Hematopoietic multipotent progenitor cell treated with erythropoietin and hydrocortisone succinate and interleukin-3 and kit ligand, for 8 days (in vitro differentiated cells): ENCODE results near the gene GNB1.
"Not testable (repeated sequence)": the region's sequence is repeated elsewhere in the genome, so short reads cannot be mapped to it uniquely, and the experiment has no call there.

ENCODE experiments used
- DNase-seq: peaks from one replicate; pipeline ENCODE4 v3.0.0-alpha.2; 2015

The GNB1 gene

GRCh38 chr1:1856161-1856560 lies 34.7 kb downstream of the GNB1 start:
- DNase-seq = not testable (repeated sequence)

- DNase-seq = no peak
These were observed 37.2 kb downstream of the GNB1 start for GRCh38 chr1:1853593-1854257.

- no peak for DNase-seq
These were observed 38.1 kb downstream of the GNB1 start for GRCh38 chr1:1852619-1853414.

GRCh38 chr1:1847890-1848289 lies 43.0 kb downstream of the GNB1 start:
- DNase-seq = no peak

GRCh38 chr1:1847061-1847850 lies 43.6 kb downstream of the GNB1 start:
- peak; percentile 83 for DNase-seq

DNA sequence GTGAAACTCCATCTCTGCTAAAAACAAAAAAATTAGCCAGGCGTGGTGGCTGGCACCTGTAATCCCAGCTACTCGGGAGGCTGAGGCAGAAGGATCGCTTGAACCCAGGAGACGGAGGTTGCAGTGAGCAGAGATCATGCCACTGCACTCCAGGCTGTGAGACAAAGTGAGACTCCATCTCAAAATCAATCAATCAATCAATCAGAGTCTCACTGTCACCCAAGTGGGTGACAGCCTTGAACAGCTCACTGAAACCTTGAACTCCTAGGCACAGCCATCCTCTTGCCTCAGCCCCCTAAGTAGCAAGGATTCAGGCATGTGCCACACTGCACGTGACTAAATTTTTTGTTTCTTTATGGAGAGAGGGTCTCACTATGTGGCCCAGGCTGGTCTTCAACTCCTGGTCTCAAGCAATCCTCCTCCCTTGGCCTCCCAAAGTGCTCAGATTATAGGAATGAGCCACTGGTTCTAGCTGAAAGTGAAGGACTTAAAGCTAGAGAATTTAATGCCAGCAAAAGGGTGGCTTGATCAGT lies 44.4 kb downstream of the GNB1 start:
- DNase-seq = no peak

DNA sequence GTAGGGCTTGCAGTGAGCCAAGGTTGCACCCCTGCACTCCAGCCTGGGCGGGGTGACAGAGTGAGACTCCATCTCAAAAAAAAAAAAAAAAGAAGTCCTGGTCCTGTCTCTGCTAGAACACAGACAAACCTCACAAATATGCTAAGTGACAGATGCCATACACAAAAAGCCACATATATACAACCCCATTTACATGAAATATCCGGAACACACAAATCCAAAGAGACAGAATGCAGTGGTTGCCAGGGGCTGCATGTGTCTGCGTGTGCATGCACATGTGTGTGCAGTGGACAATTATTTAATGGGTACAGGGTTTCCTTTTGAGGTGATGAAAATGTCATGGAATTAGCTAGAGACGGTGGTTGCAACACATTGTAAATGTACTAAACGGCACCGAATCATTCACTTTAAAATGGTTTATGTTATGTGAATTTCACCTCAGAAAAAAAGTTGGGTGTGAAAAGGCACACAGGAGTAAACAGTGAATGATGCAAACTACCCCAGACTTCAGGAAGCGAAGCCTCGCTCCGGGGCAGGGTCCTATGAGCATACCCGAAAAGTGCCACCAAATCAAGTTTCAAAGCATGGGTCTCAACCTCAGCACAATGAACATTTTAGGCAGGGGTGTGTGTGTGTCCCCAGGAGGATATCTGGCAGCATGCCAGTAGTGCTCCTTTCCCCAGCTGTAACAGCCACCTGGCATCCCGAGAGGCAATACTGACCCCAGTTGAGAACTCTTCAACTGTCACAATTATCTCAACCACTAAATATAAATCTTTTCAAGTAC lies 48.3 kb downstream of the GNB1 start:
- DNase-seq = no peak

GRCh38 chr1:1841575-1841995 lies 49.3 kb downstream of the GNB1 start:
- no peak for DNase-seq

DNA sequence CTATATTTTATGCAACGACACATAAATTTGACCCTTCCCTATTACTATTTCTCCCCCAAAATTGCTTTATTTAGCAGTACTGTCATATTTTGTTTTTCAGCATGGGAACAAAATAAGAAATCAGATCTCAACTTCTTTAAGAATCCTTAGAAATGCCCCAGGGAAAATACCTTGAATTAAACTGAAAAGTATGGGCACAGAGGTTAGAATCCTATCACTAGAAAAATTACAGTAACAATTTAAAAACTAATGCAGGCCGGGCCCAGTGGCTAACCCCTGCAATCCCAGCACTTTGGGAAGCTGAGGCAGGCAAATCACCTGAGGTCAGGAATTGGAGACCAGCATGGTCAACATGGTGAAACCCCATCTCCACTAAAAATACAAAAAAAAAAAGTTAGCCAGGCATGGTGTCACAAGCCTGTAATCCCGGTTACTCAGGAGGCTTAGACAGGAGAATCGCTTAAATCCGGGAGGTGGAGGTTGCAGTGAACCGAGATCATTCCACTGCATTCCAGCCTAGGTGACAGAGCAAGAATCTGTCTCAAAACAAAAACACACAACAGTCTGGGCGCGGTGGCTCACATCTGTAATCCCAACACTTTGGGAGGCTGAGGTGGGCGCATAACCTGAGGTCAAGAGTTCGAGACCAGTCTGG lies 51.4 kb downstream of the GNB1 start:
- no peak for DNase-seq

- no peak for DNase-seq
These were observed 54.8 kb downstream of the GNB1 start for GRCh38 chr1:1836119-1836518.

DNA sequence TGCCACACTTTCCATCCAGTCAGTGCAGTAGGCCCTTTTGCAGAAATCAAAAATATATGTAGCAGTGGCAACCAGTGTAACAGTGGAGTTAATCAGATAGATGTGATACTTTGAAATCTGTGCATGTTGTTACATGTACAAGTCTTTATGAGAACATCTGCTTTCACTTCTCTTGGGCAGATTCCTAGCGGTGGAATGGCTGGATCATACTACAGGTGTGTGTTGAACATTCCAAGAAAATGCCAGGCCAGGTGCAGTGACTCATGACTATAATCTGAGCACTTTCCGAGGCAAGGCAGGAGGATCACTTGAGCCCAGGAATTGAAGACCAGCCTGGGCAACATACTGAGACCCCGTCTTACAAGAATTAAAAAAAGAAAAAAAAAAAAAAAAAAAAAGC lies 55.3 kb downstream of the GNB1 start:
- no peak for DNase-seq

GRCh38 chr1:1833916-1834325 lies 57.0 kb downstream of the GNB1 start:
- DNase-seq = no peak

GRCh38 chr1:1833456-1833855 lies 57.4 kb downstream of the GNB1 start:
- DNase-seq = no peak

DNA sequence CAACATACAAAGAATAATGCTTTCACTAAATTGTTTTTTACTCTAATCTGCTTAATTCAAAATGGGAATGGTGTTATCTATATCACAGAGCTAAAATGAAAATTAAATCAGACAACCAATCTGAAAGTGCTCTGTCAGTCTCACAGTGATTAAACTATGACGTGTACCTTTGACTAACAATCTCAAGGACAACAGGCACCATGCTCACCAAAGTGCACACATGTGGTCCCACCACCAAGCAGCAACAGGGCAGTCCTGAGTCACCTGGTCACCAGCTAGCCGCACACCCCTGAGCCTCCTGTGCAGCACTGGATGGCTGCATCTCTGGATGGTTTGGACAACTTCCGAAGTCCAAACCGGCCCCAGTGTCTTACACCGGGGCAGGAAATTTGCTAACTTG lies 58.1 kb downstream of the GNB1 start:
- DNase-seq = no peak

DNA sequence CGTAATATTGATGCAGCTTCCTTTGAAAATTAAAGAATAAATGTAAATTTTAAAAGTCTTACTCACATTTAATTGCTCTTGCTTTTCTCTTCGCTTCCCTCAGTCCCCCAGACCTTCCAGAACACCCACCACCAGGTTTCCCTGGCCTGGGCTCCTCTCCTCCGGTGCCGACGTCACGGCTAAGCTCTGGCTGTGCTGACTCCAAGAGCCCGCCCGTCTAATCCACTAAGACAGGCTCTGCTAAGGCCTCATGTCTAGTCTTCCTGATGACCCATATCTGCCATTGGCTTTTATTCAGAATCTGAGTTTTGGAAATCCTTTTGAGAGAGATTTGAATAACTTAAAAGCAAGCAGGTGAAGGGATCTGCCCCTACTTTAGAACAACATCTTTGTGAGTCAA lies 58.7 kb downstream of the GNB1 start:
- DNase-seq = no peak

GRCh38 chr1:1827089-1827848 lies 63.6 kb downstream of the GNB1 start:
- no peak for DNase-seq

DNA sequence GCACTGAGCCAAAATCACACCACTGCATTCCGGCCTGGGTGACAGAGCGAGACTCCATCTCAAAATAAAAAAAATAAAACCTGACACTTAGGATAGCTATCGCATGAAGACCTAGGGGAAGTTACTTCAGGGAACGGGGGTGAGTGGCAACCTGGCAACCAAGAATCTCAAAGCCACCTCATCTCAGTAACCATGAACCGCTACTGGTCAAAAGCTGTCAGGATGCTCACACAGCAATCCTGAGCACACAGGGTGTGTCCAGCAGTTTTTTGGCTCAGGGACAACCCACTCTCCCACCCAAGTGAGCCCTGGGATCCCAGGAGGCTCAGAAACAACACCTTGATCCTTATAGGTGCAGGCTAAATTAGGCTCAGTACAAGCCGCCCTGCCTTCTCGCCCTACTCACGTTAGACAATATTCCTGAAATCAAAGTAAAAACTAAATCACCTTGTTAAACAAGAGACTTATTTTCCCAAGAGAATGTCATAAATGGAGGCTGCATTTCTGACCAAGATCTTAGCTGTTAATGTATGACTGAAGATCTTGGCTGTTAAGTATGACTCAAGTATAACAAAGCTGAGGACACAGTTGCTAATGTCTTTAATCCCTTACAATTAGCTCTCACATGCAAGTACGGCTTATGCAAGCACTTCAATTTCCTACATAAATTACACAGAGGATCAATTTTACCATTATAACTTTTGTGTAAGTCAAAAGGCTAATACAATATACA lies 64.4 kb downstream of the GNB1 start:
- no peak for DNase-seq

DNA sequence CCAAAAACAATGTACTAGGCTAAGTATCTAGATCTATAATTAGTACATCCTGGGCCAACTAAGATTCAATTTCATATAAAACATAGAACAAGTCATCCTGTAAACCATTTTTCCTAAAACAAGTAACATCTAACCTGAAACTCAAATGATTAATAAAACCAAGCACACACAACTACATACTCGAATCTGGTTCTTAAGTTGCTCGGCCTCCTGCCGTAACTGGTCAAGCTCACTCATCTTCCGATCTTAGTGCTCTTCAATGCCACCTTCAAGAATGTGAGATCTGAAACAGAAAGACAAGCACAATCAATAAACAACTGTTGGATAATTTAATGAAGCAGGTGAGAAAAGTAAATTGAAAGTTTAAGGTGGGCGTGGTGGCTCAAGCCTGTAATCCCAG lies 65.7 kb downstream of the GNB1 start:
- DNase-seq = no peak

DNA sequence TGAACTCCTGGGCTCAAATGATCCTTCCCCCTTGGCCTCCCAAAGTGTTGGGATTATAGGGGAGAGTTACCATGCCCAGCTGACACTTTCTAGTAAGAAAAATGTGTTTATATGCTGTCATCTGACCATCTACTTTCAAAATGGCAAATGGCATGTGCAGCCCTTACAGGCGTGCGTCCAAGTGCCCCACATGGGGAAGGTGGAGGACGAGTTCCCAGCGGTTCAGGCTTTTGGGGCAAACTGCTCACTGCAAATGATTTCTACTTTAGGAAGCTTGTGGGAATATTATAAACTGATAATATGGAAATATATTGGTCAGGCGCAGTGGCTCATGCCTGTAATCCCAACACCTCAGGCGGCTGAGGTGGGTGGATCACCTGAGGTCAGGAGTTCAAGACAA lies 71.1 kb downstream of the GNB1 start:
- no peak for DNase-seq

DNA sequence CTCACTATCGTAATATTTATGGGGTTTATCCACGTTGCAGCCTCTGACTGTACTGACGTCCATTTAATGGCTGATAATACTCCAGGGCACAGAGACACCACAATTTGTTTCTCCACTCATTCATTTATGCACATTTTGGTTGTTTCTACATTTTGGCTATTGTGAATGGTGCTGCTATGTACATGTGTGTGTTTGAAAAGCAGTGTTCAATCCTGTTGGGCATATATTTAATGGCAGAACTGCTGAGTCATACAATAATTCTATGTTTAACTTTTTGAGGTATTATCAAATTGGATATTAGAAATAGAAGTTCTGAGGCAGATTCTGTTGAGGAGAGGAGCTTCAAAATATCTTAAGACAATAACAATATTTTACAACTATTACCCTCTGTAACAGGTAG lies 73.7 kb downstream of the GNB1 start:
- no peak for DNase-seq
